Jurkat, Clone E6-1 (cell line): ENCODE results near the gene ANO2.

Source experiments
- DNase-seq: peaks from one replicate; pipeline ENCODE4 v3.0.0-alpha.2; 2011; ENCODE audit warnings: low read depth, low spot score
- H3K4me3 ChIP-seq: 2 replicates; pipeline ENCODE4 v1.5.1; 2011; ENCODE audit warnings: mild to moderate bottlenecking, low read length, control low read depth, moderate library complexity

Gene ANO2

GRCh38 chr12:5758347-5758746 lies 186.7 kb downstream of the ANO2 start:
- no peak for DNase-seq
- no peak overlapping the region for H3K4me3 ChIP-seq

- no peak overlapping the region for H3K4me3 ChIP-seq
- no peak for DNase-seq
Measured at GRCh38 chr12:5756338-5756842, 188.7 kb downstream of the ANO2 start.

DNA sequence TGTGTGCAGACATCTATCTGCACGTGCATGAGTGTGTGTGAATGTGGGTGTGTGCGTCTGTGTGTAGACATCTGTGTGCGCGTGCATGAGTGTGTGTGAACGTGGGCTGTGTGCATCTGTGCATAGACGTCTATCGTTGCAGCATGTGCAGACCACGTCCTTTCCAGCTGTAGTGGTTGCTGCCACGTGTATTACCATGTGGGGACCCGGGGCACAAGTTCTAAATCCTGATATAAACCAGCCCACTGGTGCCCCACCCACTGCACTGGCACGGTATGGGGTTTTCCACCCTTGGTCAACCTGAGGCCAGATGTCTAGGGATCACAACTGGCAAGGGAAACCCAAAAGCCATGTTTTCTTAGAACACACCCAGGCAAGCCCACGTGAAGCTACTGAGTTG lies 197.0 kb downstream of the ANO2 start:
- no peak overlapping the region for H3K4me3 ChIP-seq
- no peak for DNase-seq

DNA sequence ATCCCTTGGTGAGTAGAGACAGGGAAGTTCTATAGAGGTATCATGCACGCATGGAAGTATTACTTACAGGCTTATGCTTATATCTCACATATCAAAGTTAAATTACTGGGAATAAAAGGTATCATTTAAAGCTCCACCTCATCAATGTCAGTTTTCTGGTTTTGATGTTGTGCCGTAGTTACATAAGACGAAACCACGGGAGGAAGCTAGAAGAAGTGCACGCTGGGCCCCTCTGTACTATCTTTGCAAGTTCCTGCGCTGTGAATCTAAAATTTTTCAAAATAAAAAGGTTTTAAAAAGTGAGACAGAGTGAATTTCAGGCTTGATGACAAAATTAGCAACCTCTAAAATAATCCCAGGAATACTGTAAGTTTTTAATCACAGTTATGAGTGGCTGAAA lies 198.1 kb downstream of the ANO2 start:
- H3K4me3 ChIP-seq: no peak overlapping the region
- no peak for DNase-seq

GRCh38 chr12:5746036-5746908 lies 198.8 kb downstream of the ANO2 start:
- DNase-seq: no peak
- H3K4me3 ChIP-seq: no peak overlapping the region

GRCh38 chr12:5745251-5745888 lies 199.7 kb downstream of the ANO2 start:
- no peak overlapping the region for H3K4me3 ChIP-seq
- peak; percentile 62 for DNase-seq

- no peak overlapping the region for H3K4me3 ChIP-seq
- no peak for DNase-seq
Measured at GRCh38 chr12:5742258-5742657, 202.8 kb downstream of the ANO2 start.

- H3K4me3 ChIP-seq: no peak overlapping the region
- no peak for DNase-seq
Measured at GRCh38 chr12:5739917-5740316, 205.1 kb downstream of the ANO2 start.

GRCh38 chr12:5737778-5738177 lies 207.3 kb downstream of the ANO2 start:
- no peak for DNase-seq
- no peak overlapping the region for H3K4me3 ChIP-seq

- DNase-seq: no peak
- no peak overlapping the region for H3K4me3 ChIP-seq
Measured at GRCh38 chr12:5736527-5736926, 208.5 kb downstream of the ANO2 start.

DNA sequence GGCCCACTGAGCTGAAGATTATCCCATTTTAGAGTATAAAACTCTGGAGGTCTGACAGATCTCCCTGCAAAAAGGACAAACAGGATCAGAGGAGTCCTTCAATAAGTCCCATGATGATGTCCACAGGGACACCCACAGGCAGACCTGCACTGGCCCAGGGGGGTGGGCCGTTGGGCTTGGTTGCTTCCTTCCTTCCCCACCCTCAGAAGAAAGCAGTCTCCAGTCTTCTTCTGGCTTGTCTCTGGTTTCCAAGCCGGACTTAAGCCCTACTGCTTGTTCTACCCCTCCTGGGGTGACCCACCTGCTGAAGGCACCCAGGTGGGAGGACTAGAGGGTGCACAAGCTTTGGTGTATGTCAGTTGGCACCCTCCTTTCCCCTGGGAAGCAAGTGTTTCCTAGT lies 209.0 kb downstream of the ANO2 start:
- H3K4me3 ChIP-seq: no peak overlapping the region
- no peak for DNase-seq

DNA sequence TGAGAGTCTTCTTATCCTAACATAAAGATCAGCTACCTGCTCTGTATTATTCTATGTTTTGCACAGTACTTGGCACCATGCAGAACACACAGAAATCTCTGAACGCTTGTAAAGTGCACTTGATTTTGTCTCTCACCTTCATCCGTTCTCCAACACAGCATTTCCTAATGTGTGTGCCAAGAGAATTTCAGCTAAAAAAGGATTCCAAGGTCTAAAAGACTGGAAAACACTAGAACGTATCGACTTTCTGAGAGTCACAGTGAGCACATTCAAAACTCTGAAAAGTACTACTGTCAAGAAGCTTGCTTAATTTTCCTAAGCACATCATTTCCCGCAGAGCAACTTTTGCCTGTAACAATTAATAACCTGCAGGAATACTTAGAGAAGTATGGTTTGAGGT lies 211.1 kb downstream of the ANO2 start:
- no peak for DNase-seq

GRCh38 chr12:5733136-5733755 lies 211.8 kb downstream of the ANO2 start:
- no peak for DNase-seq
- H3K4me3 ChIP-seq: no peak overlapping the region

More for the DNA sequence above, 211.1 kb downstream of the ANO2 start:
- no peak overlapping the region for H3K4me3 ChIP-seq

- H3K4me3 ChIP-seq: no peak overlapping the region
- DNase-seq: no peak
Measured at GRCh38 chr12:5730962-5731361, 214.1 kb downstream of the ANO2 start.

DNA sequence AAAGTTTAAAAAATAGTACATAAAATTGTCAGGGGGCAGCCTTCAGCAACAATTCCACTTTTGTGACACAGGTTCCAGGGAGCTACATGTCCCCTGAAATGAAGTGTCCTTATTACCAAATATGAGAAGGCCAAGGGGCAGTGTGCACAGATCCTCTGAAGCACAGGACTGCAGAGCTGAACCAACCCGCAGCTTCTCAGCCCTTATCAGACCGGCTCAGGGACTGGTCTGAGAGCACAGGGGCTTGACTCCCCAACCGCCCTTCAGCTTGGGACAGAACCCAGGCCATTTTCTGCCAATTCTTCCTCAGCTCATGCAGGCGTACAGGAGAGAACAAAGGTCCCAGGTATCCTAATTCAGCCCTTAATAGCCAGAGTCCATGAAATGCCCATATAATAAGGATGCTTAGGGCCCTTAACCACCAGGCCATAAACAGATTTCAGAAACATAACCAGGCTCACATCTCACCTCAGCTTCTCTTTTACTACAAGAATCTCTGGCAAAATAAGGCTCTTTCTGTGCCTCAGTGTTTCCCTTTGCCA lies 221.3 kb downstream of the ANO2 start:
- no peak overlapping the region for H3K4me3 ChIP-seq
- DNase-seq: no peak

DNA sequence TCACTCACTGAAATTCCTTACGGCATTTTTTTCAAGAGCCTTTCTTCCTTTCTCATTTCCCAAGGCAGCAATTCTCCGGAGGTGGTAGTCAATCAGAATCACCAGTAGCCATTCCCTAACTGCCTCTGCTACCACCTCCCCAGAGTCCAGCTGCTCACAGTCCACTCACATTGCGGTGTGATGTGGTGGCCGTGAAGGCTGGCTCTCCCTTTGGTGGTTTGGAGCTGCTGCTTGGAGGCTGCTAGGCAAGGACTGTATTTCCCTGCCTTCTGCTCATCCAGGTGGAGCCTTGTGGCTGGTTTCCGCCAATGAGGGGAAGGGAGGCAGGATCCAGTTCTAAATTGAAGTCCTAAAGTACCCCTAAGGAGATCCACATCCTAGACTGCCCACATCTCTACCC lies 222.0 kb downstream of the ANO2 start:
- DNase-seq: no peak
- no peak overlapping the region for H3K4me3 ChIP-seq

GRCh38 chr12:5720381-5721005 lies 224.6 kb downstream of the ANO2 start:
- no peak overlapping the region for H3K4me3 ChIP-seq
- no peak for DNase-seq

DNA sequence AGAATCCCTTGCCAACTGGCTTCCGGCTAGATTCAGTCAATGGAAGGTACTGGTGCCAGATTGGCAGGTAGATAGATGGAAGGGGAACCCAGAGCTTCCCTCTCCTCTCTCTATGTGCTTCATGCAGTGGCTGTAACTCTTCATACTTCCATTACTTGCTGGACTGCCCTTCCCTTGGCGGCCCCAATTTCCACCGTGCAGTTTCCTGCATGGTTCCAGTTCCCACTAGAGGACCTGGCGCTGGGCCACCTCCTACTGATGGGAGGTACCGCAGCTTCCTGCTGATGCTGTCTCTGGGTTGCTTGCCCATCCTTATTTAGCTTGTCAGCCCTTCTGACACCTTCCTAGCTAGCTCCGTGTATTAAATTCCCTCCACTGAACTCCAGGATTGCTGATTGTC lies 226.4 kb downstream of the ANO2 start:
- DNase-seq: peak; percentile 68
- H3K4me3 ChIP-seq: no peak overlapping the region

DNA sequence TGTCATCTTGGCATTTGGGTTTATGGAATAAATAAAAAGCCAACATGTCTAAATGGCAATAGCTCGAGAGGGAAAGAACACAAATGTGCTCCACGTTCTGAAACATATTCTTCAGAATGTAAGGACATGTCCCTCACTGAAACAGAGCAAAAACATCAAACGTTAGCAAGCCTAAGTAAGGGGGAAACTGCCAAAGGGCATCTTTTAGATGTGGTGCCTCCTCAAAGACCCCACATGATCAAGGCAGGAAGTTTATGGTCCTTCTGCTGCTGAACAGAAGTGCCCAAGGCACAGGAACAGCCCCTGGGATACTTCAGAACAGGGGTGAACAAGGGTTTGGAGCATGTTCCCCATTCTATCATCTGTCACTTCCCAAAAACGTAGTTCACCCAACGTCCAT lies 227.0 kb downstream of the ANO2 start:
- H3K4me3 ChIP-seq: no peak overlapping the region
- peak; percentile 85 for DNase-seq
